NK-92 (cell line): ENCODE data around the gene OCLN.
"Not testable (repeated sequence)": the region's sequence is repeated elsewhere in the genome, so short reads cannot be mapped to it uniquely, and the experiment has no call there.

Experiments
- DNase-seq: peaks from one replicate; lab custom pipeline; 2025; ENCODE audit not compliant: unreplicated experiment; lab: John Stamatoyannopoulos, UW

Gene OCLN

GRCh38 chr5:69492391-69492922 is at the start of gene OCLN:
Gene OCLN, plus strand, starts transcription at chr5:69492790. Its CDS starts 11,455 bp downstream, at chr5:69504245.
- no peak for DNase-seq

- DNase-seq: no peak
Measured at GRCh38 chr5:69444127-69444754, 48.3 kb upstream of the OCLN start.

GRCh38 chr5:69449511-69449910 is 43.1 kb upstream of the OCLN start:
- no peak for DNase-seq

GRCh38 chr5:69450116-69450515 is 42.5 kb upstream of the OCLN start:
- DNase-seq: no peak

- DNase-seq: not testable (repeated sequence)
Measured at GRCh38 chr5:69450527-69450926, 42.1 kb upstream of the OCLN start.

GRCh38 chr5:69451941-69452647 is 40.5 kb upstream of the OCLN start:
- no peak for DNase-seq

- not testable (repeated sequence) for DNase-seq
Measured at GRCh38 chr5:69453487-69453886, 39.1 kb upstream of the OCLN start.

GRCh38 chr5:69454460-69455249 is 37.9 kb upstream of the OCLN start:
- no peak for DNase-seq

- DNase-seq: not testable (repeated sequence)
Measured at GRCh38 chr5:69455428-69455988, 37.1 kb upstream of the OCLN start.

GRCh38 chr5:69462170-69462569 is 30.4 kb upstream of the OCLN start:
- DNase-seq: no peak

GRCh38 chr5:69466375-69466774 is 26.2 kb upstream of the OCLN start:
- DNase-seq: not testable (repeated sequence)

- DNase-seq: no peak
Measured at GRCh38 chr5:69467442-69468225, 25.0 kb upstream of the OCLN start.

GRCh38 chr5:69468631-69469030 is 24.0 kb upstream of the OCLN start:
- no peak for DNase-seq

GRCh38 chr5:69471516-69471915 is 21.1 kb upstream of the OCLN start:
- DNase-seq: not testable (repeated sequence)

GRCh38 chr5:69472535-69473143 is 20.0 kb upstream of the OCLN start:
- not testable (repeated sequence) for DNase-seq

GRCh38 chr5:69477170-69477569 is 15.4 kb upstream of the OCLN start:
- DNase-seq: no peak

GRCh38 chr5:69478296-69478695 is 14.3 kb upstream of the OCLN start:
- DNase-seq: not testable (repeated sequence)

GRCh38 chr5:69484891-69485290 is 7.7 kb upstream of the OCLN start:
- DNase-seq: no peak

GRCh38 chr5:69485471-69485870 is 7.1 kb upstream of the OCLN start:
- no peak for DNase-seq

GRCh38 chr5:69489246-69489645 is 3.3 kb upstream of the OCLN start:
- no peak for DNase-seq
